H1 (cell line): ENCODE measurements around the gene SLC46A3. TPM values are rescaled to one million over a fixed set of nuclear protein-coding genes. Genes with fewer than 3 reads are reported as not detected.

Experiments used
- CTCF ChIA-PET: fragments of 300-600 bp; sonication (Branson Sonifier 250); formaldehyde crosslinking; loops from one replicate; lab custom pipeline; 2021; ENCODE audit not compliant: partially characterized antibody; lab: Charles Lee
- POLR2A ChIA-PET: fragments of 300-600 bp; sonication (Branson Sonifier 250); formaldehyde crosslinking; loops from one replicate; lab custom pipeline; 2021; ENCODE audit warnings: inconsistent platforms; ENCODE audit not compliant: partially characterized antibody; lab: Charles Lee
- DNase-seq, 2 experiments: peaks; one replicate each; pipeline versions ENCODE4 v3.0.0 to v3.0.0-alpha.2; 2010 to 2022; ENCODE audit warnings: low spot score in 2 of 2, low read depth in 1 of 2, mixed read lengths in 1 of 2
- FAIRE-seq: peaks from 2 replicates; lab custom pipeline; 2011; peaks lifted over from hg19 to GRCh38; lab: Jason Lieb, UNC
- H2AFZ ChIP-seq: 2 replicates; pipeline ENCODE4 v1.8.1; 2012; ENCODE audit warnings: low read length, inconsistent platforms
- H2AK5ac ChIP-seq: 2 replicates; pipeline ENCODE4 v1.6.1; 2013; ENCODE audit warnings: low read depth, low read length
- H2BK120ac ChIP-seq: replicated peaks from 2 replicates; pipeline ENCODE3; 2013; ENCODE audit warnings: low read depth, low read length, inconsistent platforms
- H2BK12ac ChIP-seq: 2 replicates; pipeline ENCODE4 v1.6.1; 2013; ENCODE audit warnings: low read depth, low read length
- H2BK15ac ChIP-seq: 2 replicates; pipeline ENCODE4 v1.6.1; 2013; ENCODE audit warnings: low read length
- H2BK20ac ChIP-seq: 2 replicates; pipeline ENCODE4 v1.6.1; 2013; ENCODE audit warnings: low read length
- H2BK5ac ChIP-seq: 2 replicates; pipeline ENCODE4 v1.6.1; 2013; ENCODE audit warnings: low read depth, low read length
- H3K14ac ChIP-seq: 2 replicates; pipeline ENCODE4 v1.6.1; 2013; ENCODE audit warnings: inconsistent platforms; ENCODE audit not compliant: insufficient read length
- H3K18ac ChIP-seq: 2 replicates; pipeline ENCODE4 v1.6.1; 2013; ENCODE audit warnings: low read length; ENCODE audit errors: extremely low read depth
- H3K23ac ChIP-seq: 2 replicates; pipeline ENCODE4 v1.6.1; 2013; ENCODE audit warnings: inconsistent platforms; ENCODE audit not compliant: insufficient read length
- H3K23me2 ChIP-seq: 2 replicates; pipeline ENCODE4 v1.6.1; 2013; ENCODE audit warnings: low read depth, low read length
- H3K27ac ChIP-seq: 2 replicates; pipeline ENCODE4 v1.6.1; 2011; ENCODE audit warnings: low read depth, low read length, inconsistent platforms
- H3K27me3 ChIP-seq, 4 experiments: replicated peaks in 1 of 4; 1 replicate in 1 of 4; 2 replicates in 3 of 4; pipeline versions ENCODE4 v1.6.1 to v1.8.1; 2011 to 2013; ENCODE audit warnings: low read length in 3 of 4, mild to moderate bottlenecking in 3 of 4, inconsistent platforms in 2 of 4, mixed read lengths in 2 of 4, moderate library complexity in 1 of 4; ENCODE audit not compliant: control insufficient read depth in 3 of 4, insufficient read depth in 3 of 4; ENCODE audit errors: extremely low read depth in 1 of 4
- H3K36me3 ChIP-seq, 4 experiments: 2 replicates each; pipeline versions ENCODE4 v1.6.1 to v1.8.1; 2011 to 2013; ENCODE audit warnings: mild to moderate bottlenecking in 4 of 4, low read length in 3 of 4, moderate library complexity in 2 of 4, control low read depth in 1 of 4, inconsistent platforms in 1 of 4; ENCODE audit not compliant: insufficient read depth in 4 of 4, control insufficient read depth in 2 of 4
- H3K4ac ChIP-seq: replicated peaks from 2 replicates; pipeline ENCODE3; 2013; ENCODE audit warnings: low read length, low read depth, mixed read lengths, inconsistent platforms; ENCODE audit not compliant: insufficient read length
- H3K4me1 ChIP-seq, 4 experiments: replicated peaks in 1 of 4; 1 replicate in 1 of 4; 2 replicates in 3 of 4; pipeline versions ENCODE4 v1.6.1 to v1.8.1; 2011 to 2013; ENCODE audit warnings: low read length in 3 of 4, inconsistent platforms in 2 of 4, mixed read lengths in 1 of 4; ENCODE audit not compliant: insufficient read depth in 4 of 4, control insufficient read depth in 3 of 4
- H3K4me2 ChIP-seq, 2 experiments: 2 replicates each; pipeline versions ENCODE4 v1.6.1 to v1.8.1; 2011 to 2013; ENCODE audit warnings: low read depth in 2 of 2, low read length in 2 of 2, control low read depth in 1 of 2, inconsistent platforms in 1 of 2, mild to moderate bottlenecking in 1 of 2; ENCODE audit not compliant: insufficient read depth in 1 of 2
- H3K4me3 ChIP-seq, 4 experiments: fragments of 200-600, 300-600 bp in 1 of 4; sonication (generic), shearing (Covaris generic), sonication (Bioruptor Twin) in 1 of 4; 2 replicates each; pipeline versions ENCODE4 v1.5.1 to v1.8.1; 2011 to 2016; ENCODE audit warnings: low read length in 4 of 4, low read depth in 3 of 4, control low read depth in 2 of 4, inconsistent platforms in 2 of 4, mild to moderate bottlenecking in 2 of 4, mixed read lengths in 1 of 4, moderate library complexity in 1 of 4; ENCODE audit not compliant: insufficient read depth in 2 of 4; ENCODE audit errors: extremely low read depth in 1 of 4
- H3K56ac ChIP-seq: replicated peaks from 2 replicates; pipeline ENCODE3; 2013; ENCODE audit warnings: low read depth, mild to moderate bottlenecking, mixed read lengths, low read length, inconsistent platforms; ENCODE audit not compliant: insufficient read length
- H3K79me1 ChIP-seq: 2 replicates; pipeline ENCODE4 v1.6.1; 2013; ENCODE audit warnings: low read depth, low read length, control low read depth
- H3K79me2 ChIP-seq, 2 experiments: 2 replicates each; pipeline versions ENCODE4 v1.6.1 to v1.8.1; 2012 to 2013; ENCODE audit warnings: low read length in 2 of 2, mild to moderate bottlenecking in 2 of 2, inconsistent platforms in 1 of 2; ENCODE audit not compliant: insufficient read depth in 2 of 2, control insufficient read depth in 1 of 2
- H3K9ac ChIP-seq, 4 experiments: replicated peaks in 1 of 4; 1 replicate in 1 of 4; 2 replicates in 3 of 4; pipeline versions ENCODE4 v1.6.1 to v1.8.1; 2011 to 2013; ENCODE audit warnings: low read depth in 3 of 4, low read length in 3 of 4, control low read depth in 2 of 4, mild to moderate bottlenecking in 2 of 4, moderate library complexity in 2 of 4, inconsistent platforms in 1 of 4; ENCODE audit errors: extremely low read depth in 1 of 4
- H3K9me3 ChIP-seq, 2 experiments: 2 replicates each; pipeline versions ENCODE4 v1.6.1 to v1.8.1; 2012 to 2013; ENCODE audit warnings: mild to moderate bottlenecking in 2 of 2, moderate library complexity in 2 of 2, control low read depth in 1 of 2, inconsistent platforms in 1 of 2, low read depth in 1 of 2, low read length in 1 of 2, mixed read lengths in 1 of 2; ENCODE audit not compliant: insufficient read depth in 2 of 2
- H4K20me1 ChIP-seq, 2 experiments: replicated peaks in 1 of 2; 2 replicates each; pipeline versions ENCODE3 to v1.8.1; 2011 to 2013; ENCODE audit warnings: inconsistent platforms in 2 of 2, low read length in 2 of 2, mild to moderate bottlenecking in 1 of 2; ENCODE audit not compliant: insufficient read depth in 2 of 2, control insufficient read depth in 1 of 2
- H4K5ac ChIP-seq: 2 replicates; pipeline ENCODE4 v1.6.1; 2013; ENCODE audit warnings: low read length, low read depth, mixed read lengths, inconsistent platforms; ENCODE audit not compliant: insufficient read length
- H4K8ac ChIP-seq: 2 replicates; pipeline ENCODE4 v1.8.0; 2013; ENCODE audit warnings: mild to moderate bottlenecking, moderate library complexity, low read length, inconsistent platforms; ENCODE audit not compliant: insufficient read depth; ENCODE audit errors: extremely low read depth
- H4K91ac ChIP-seq: replicated peaks from 2 replicates; pipeline ENCODE3; 2013; ENCODE audit warnings: low read length, mixed read lengths, inconsistent platforms; ENCODE audit not compliant: insufficient read length
- ASH2L ChIP-seq: fragments of 200-600, 300-600 bp; sonication (generic); IDR thresholded peaks from one replicate; pipeline ENCODE4 v1.7.1; 2017; ENCODE audit warnings: low read length
- EZH2 ChIP-seq: fragments of 200-600 bp; sonication (generic); IDR thresholded peaks from 2 replicates; pipeline ENCODE4 v1.7.1; 2012; ENCODE audit warnings: low read depth, mild to moderate bottlenecking, moderate library complexity, low read length, inconsistent platforms; ENCODE audit not compliant: severe bottlenecking
- JUN ChIP-seq: IDR thresholded peaks from 2 replicates; pipeline ENCODE4 v1.6.1; 2011; ENCODE audit warnings: low read depth, mild to moderate bottlenecking, improper control_type of control experiment, low read length
- PHF8 ChIP-seq: fragments of 200-600 bp; sonication (generic); conservative IDR thresholded peaks from 2 replicates; pipeline ENCODE4 v1.7.1; 2012; ENCODE audit warnings: low read depth, mild to moderate bottlenecking, inconsistent platforms, low read length, moderate library complexity
- POU5F1 ChIP-seq: IDR thresholded peaks from 2 replicates; pipeline ENCODE4 v1.6.1; 2011; ENCODE audit warnings: low read depth, mild to moderate bottlenecking, low read length, moderate library complexity
- SAP30 ChIP-seq: fragments of 300-600 bp; sonication (generic); IDR thresholded peaks from 2 replicates; pipeline ENCODE4 v1.7.1; 2012; ENCODE audit warnings: low read length, moderate library complexity, mild to moderate bottlenecking, inconsistent platforms; ENCODE audit not compliant: insufficient read depth, insufficient replicate concordance
- SIX5 ChIP-seq: IDR thresholded peaks from 2 replicates; pipeline ENCODE4 v1.6.1; 2011; ENCODE audit warnings: mild to moderate bottlenecking, low read depth, low read length
- TEAD4 ChIP-seq: IDR thresholded peaks from 2 replicates; pipeline ENCODE4 v1.6.1; 2012; ENCODE audit warnings: low read depth, low read length, inconsistent platforms, mixed read lengths
- YY1 ChIP-seq: IDR thresholded peaks from 2 replicates; pipeline ENCODE4 v1.6.1; 2011; ENCODE audit warnings: low read depth, mild to moderate bottlenecking, low read length
- WGBS, 2 experiments: shearing (Covaris generic) in 1 of 2; methylation state at CpG; one replicate each; pipeline versions ENCODE4 v1.1.6 to v1.1.7; 2013 to 2015; ENCODE audit warnings: low lambda C conversion rate in 2 of 2, mixed read lengths in 2 of 2, inconsistent platforms in 1 of 2, low coverage in 1 of 2, missing lambda C conversion rate in 1 of 2; ENCODE audit not compliant: insufficient replicate concordance in 2 of 2, insufficient coverage in 1 of 2, insufficient read length in 1 of 2; ENCODE audit errors: extremely low coverage in 1 of 2, missing lambda C conversion rate in 1 of 2; 5-methylcytosine and 5-hydroxymethylcytosine counted together
- polyA plus RNA-seq, 7 experiments: library from polyadenylated mRNA; depleted of rRNA in 3 of 7; stranded (reverse) in 5 of 7; unstranded in 2 of 7; fragments of >200 nt in 5 of 7; fragments of 200-250 nt in 2 of 7; gene quantifications; 1 replicate in 5 of 7; 2 replicates in 1 of 7; 4 replicates in 1 of 7; pipeline versions ENCODE4 v1.2.1 to v1.2.3, GENCODE V29; 2011 to 2013; ENCODE audit warnings: missing spikeins in 2 of 7, mixed read lengths in 2 of 7
- total RNA-seq: library from RNA; stranded (reverse); fragmentation: NEBNext Ultra II Directional; extraction: Animal tissue kit (Norgen Biotek cat#: 25700); gene quantifications from 2 replicates; pipeline ENCODE4 v1.2.1, GENCODE V29; 2021

Gene SLC46A3
- total and polyA plus RNA-seq, 2 of the 8 experiments (the other 6 are each of a cell fraction or from before 2014, with no cell fraction given): 0.39 to 0.67 TPM

DNA sequence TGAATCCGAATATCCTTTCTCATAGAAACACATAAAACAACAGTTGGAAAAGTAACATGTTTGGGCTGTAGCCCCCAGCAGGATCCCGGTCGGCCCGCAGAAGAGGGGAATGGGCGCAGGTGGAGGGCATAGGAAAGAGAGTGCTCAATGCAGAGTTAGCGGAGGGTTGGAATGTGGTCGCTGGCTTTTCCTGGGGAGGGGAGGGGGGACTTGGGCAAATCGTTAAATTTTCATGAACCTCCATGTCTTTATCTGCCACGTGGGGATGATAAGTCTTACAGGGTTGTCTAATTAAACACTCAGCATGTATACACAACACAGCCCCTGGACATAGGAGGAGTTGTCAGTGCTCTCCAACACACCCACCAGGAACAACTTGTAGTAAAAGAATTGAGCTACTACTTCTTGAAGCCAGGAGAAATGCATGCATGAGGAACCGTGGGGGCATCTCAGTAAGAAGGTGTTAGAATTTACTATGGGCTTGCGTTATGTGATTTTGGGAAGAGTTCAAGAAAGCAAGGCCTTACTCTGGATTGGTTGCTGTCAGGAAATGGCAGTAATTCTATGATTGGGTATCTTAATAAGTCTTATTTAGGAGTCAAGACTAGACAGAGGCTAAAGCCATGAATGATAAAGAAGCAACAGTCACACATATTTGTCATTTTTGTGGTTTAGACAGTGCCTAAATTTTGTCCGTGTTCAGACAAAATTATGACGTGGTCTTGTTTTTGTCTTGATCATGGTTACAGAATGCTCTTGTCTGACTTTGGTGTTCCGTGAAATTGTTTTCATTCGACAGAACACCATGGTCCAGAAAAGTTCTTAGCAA lies 671 bp upstream of the SLC46A3 start:
- Histone ChIP-seq H3K4me3 (peak overlapping the region; percentile 64 to 84 (median 72)), H3K79me2 (no peaks in the 10 kb centered on the region), H3K14ac (no peak overlapping the region), H3K4ac (no peak overlapping the region), H3K27ac (no peak overlapping the region), H2AFZ (peak overlapping the region; percentile 87; the same call in 1 of the 2 replicates), H3K23ac (no peak overlapping the region), H3K9me3 (no peaks in the 10 kb centered on the region), H3K36me3 (no peaks in the 10 kb centered on the region), H3K79me1 (no peaks in the 10 kb centered on the region), H3K9ac (no peak overlapping the region), H2BK5ac (no peak overlapping the region), H2BK15ac (no peak overlapping the region), H4K8ac (no peak overlapping the region), H3K4me1 (no peaks in the 10 kb centered on the region; a peak in 1 of 7 replicates), H4K5ac (no peak overlapping the region), H2AK5ac (no peak overlapping the region), H4K91ac (no peak overlapping the region), H2BK20ac (no peak overlapping the region), H2BK12ac (no peak overlapping the region; the same call in 1 of the 2 replicates), H3K56ac (no peak overlapping the region), H2BK120ac (no peak overlapping the region), H3K27me3 (peaks cover 0 to 14% (median 12%) of the 10 kb centered on the region in 4 experiments; a peak in 6 of 7 replicates), H3K4me2 (peak overlapping the region; percentile 72 to 86), H4K20me1 (no peaks in the 10 kb centered on the region), H3K23me2 (peaks cover 10% of the 10 kb centered on the region), H3K18ac (no peak overlapping the region)
- WGBS, 2 experiments: 36% methylated on average over 15 of the region's 15 CpGs; no CpG with 5 or more reads in 1 of the 2 experiments
- POLR2A ChIA-PET: interaction anchor here (1.0 to 1.9 kb wide), 2 partner anchors 10 to 25 kb away, joined by 3 to 5 read pairs; no protein-coding TSS in a partner anchor
- CTCF ChIA-PET: interaction anchor here (0.6 to 1.2 kb wide), 3 partner anchors 33 to 1533 kb away, joined by 3 to 4 read pairs (median 4); no protein-coding TSS in a partner anchor
- peak; percentile 72 for TF ChIP-seq TEAD4
- TF ChIP-seq YY1: 0 out of 2 replicates have a peak, but pooled peaks have one; percentile 15
- no peak for TF ChIP-seq JUN
- TF ChIP-seq ASH2L: peak; percentile 7
- 0 out of 2 replicates have a peak, but pooled peaks have one; percentile 21 for TF ChIP-seq PHF8
- no peak for TF ChIP-seq EZH2
- peak; percentile 41 for TF ChIP-seq SAP30
- no peak for TF ChIP-seq POU5F1
- TF ChIP-seq SIX5: no peak
- FAIRE-seq (no peak), DNase-seq (no peak)
